Articular chondrocyte of knee joint (primary cell): Measurements from ENCODE around the gene AZIN2. TPM values are rescaled to one million over a fixed set of nuclear protein-coding genes. Genes with fewer than 3 reads are reported as not detected.

Experiments used
- total RNA-seq: library from RNA; depleted of rRNA; stranded (reverse); fragments of >200 nt; gene quantifications from 2 replicates; pipeline ENCODE4 v1.2.3, GENCODE V29; 2012

AZIN2 gene
- total RNA-seq = 2.1 and 5.1 TPM in 2 replicates

DNA sequence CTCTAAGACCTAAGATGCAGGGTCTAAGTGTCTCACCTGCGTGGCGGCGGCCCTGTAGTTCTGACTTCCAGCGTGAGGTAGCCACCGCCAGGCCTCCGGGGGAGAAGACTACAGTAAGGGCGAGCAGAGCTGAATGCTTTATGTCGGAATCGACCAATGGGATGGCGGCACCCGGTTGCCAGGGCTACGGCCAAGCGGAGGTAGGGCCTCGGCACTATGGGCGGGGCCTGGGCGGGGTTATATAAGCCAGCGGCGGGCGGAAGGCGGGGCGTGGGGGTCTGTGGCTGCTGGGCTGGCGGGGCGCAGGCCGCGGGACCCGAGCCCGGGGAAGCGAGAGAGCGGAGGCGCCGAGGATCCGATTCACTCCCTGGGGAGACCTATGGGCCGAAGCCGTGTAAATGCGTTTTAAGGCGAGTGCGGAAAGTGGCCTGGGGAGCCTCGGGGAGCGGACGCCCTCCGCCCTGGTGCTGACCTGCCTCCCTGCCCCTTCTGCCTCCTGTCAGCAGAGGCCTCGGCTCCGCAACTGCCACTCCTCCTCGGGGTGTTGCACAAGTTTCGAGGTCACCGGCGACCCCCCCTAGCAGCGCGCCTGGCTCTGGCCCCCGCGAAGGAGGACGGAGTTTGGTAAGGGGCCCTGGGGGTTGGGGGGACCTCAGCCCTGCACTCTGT is at the start of gene AZIN2:
Gene AZIN2 (plus strand): TSS at position 269 of the 669 bp plus-strand sequence. CDS start 1,097 bp downstream, outside the sequence.

GRCh38 chr1:33036526-33037503 is 44.1 kb upstream of the AZIN2 start, which contains the start of gene AK2:
AK2 (minus strand) TSS chr1:33036883; CDS start chr1:33036828, 55 bp downstream.

Other genes with a start within 250 kb of the AZIN2 start
- gene FNDC5, start 210.2 kb upstream of the AZIN2 start, total RNA-seq = 0.91 and 2.2 TPM in 2 replicates
- not detected in 2 replicates for gene HPCA, start 194.7 kb upstream of the AZIN2 start, total RNA-seq
- 33.9 and 35.7 TPM in 2 replicates for gene TMEM54, start 179.8 kb upstream of the AZIN2 start, total RNA-seq
- gene RNF19B, start 116.3 kb upstream of the AZIN2 start, total RNA-seq = 15.2 and 15.3 TPM in 2 replicates
- gene AK2, start 44.3 kb upstream of the AZIN2 start, total RNA-seq = 140 and 168 TPM in 2 replicates
- 1.7 and 2.2 TPM in 2 replicates for gene TRIM62, start 100.9 kb downstream of the AZIN2 start, total RNA-seq
- gene ZNF362, start 175.3 kb downstream of the AZIN2 start, total RNA-seq = 10.7 and 11.1 TPM in 2 replicates
- gene A3GALT2, start 239.9 kb downstream of the AZIN2 start, total RNA-seq = not detected in 2 replicates